HepG2 (cell line): ENCODE results near the gene RARS2. TPM values are rescaled to one million over a fixed set of nuclear protein-coding genes. Genes with fewer than 3 reads are reported as not detected.

Experiments
- ATAC-seq: fragments of 200-7000 bp; cut with Tn5 transposase; 3 replicates; pipeline ENCODE4 v1.9.1; 2020; ENCODE audit warnings: mild to moderate bottlenecking, moderate library complexity
- BruUV-seq: library from RNA; stranded (reverse); fragments of 400-500 nt; replicated peaks from 2 replicates; lab custom pipeline; 2021; lab: Mats Ljungman, UMichigan
- CTCF ChIA-PET: fragments of 300-600 bp; formaldehyde crosslinking; extraction: SDS; loops from one replicate; lab custom pipeline; 2021; ENCODE audit warnings: low total read pairs, inconsistent platforms, low intra/inter-chr PET ratio; lab: Yijun Ruan, JAX
- POLR2A ChIA-PET: fragments of 350-600 bp; sonication (Branson Sonifier 250); formaldehyde crosslinking; loops from one replicate; lab custom pipeline; 2020; ENCODE audit warnings: antibody characterized with exemption, inconsistent platforms; lab: Yijun Ruan, JAX
- DNase-seq: peaks from one replicate; pipeline ENCODE4 v3.0.0-alpha.2; 2015; ENCODE audit warnings: low spot score
- FAIRE-seq: peaks from 3 replicates; lab custom pipeline; 2011; peaks lifted over from hg19 to GRCh38; lab: Jason Lieb, UNC
- H2AFZ ChIP-seq: one replicate; pipeline ENCODE4 v1.6.1; 2011; ENCODE audit warnings: low read length, inconsistent platforms
- H3K27ac ChIP-seq: fragments of 300-600 bp; 3 replicates; pipeline ENCODE4 v1.8.0; 2011; ENCODE audit warnings: mixed run types, mild to moderate bottlenecking, mixed read lengths, low read length, inconsistent platforms; ENCODE audit not compliant: insufficient read depth; ENCODE audit errors: extremely low read length
- H3K27me3 ChIP-seq, 2 experiments: fragments of 200-600 bp in 1 of 2; 2 replicates in 1 of 2; 3 replicates in 1 of 2; pipeline versions ENCODE4 v1.6.0 to v1.8.0; 2011; ENCODE audit warnings: low read length in 2 of 2, mild to moderate bottlenecking in 2 of 2, moderate library complexity in 2 of 2, inconsistent platforms in 1 of 2; ENCODE audit not compliant: insufficient read depth in 2 of 2, control insufficient read depth in 1 of 2
- H3K36me3 ChIP-seq, 2 experiments: fragments of 200-600 bp in 1 of 2; replicated peaks in 1 of 2; 2 replicates in 1 of 2; 3 replicates in 1 of 2; pipeline versions ENCODE4 v1.5.1 to v1.8.0; 2011; ENCODE audit warnings: low read length in 2 of 2, inconsistent platforms in 1 of 2; ENCODE audit not compliant: insufficient read depth in 2 of 2, control insufficient read depth in 1 of 2
- H3K4me1 ChIP-seq: 2 replicates; pipeline ENCODE4 v1.5.1; 2012; ENCODE audit warnings: low read length, inconsistent platforms; ENCODE audit not compliant: insufficient read depth
- H3K4me2 ChIP-seq: 2 replicates; pipeline ENCODE4 v1.6.0; 2011; ENCODE audit warnings: low read depth, low read length, inconsistent platforms
- H3K4me3 ChIP-seq, 3 experiments: fragments of 200-600 bp in 1 of 3; sonication (generic), shearing (Covaris generic) in 1 of 3; replicated peaks in 1 of 3; 2 replicates each; pipeline ENCODE4 v1.5.1; 2011 to 2016; ENCODE audit warnings: low read length in 3 of 3, inconsistent platforms in 2 of 3, low read depth in 2 of 3, mild to moderate bottlenecking in 2 of 3, control low read depth in 1 of 3, mixed read lengths in 1 of 3; ENCODE audit not compliant: insufficient read depth in 1 of 3
- H3K79me2 ChIP-seq: one replicate; pipeline ENCODE4 v1.6.1; 2011; ENCODE audit warnings: low read length, inconsistent platforms; ENCODE audit not compliant: insufficient read depth
- H3K9ac ChIP-seq: 2 replicates; pipeline ENCODE4 v1.6.0; 2011; ENCODE audit warnings: mild to moderate bottlenecking, low read depth, low read length, inconsistent platforms; ENCODE audit not compliant: insufficient read depth
- H3K9me3 ChIP-seq: 2 replicates; pipeline ENCODE4 v1.5.1; 2012; ENCODE audit warnings: mild to moderate bottlenecking, low read length
- H4K20me1 ChIP-seq: 2 replicates; pipeline ENCODE4 v1.6.0; 2011; ENCODE audit warnings: inconsistent platforms, mild to moderate bottlenecking, low read length, moderate library complexity; ENCODE audit not compliant: insufficient read depth
- CHD2 ChIP-seq: IDR thresholded peaks from 2 replicates; pipeline ENCODE4 v1.6.1; 2011; ENCODE audit warnings: low read depth, low read length, improper control_type of control experiment
- KAT8 ChIP-seq: IDR thresholded peaks from 2 replicates; pipeline ENCODE4 v1.6.1; 2016; ENCODE audit warnings: missing genetic modification reagents, missing compliant biosample characterization
- NBN ChIP-seq: fragments of 450-650 bp; conservative IDR thresholded peaks from 2 replicates; pipeline ENCODE4 v1.6.1; 2017
- NR2F6 ChIP-seq, 2 experiments: IDR thresholded peaks; 2 replicates each; pipeline ENCODE4 v1.6.1; 2016; ENCODE audit warnings: antibody characterized with exemption in 1 of 2, mild to moderate bottlenecking in 1 of 2
- PLRG1 ChIP-seq: fragments of 450-650 bp; conservative IDR thresholded peaks from 2 replicates; pipeline ENCODE4 v1.6.1; 2016
- PRPF4 ChIP-seq: fragments of 200-400 bp; formaldehyde crosslinking; IDR thresholded peaks from 2 replicates; pipeline ENCODE4 v1.6.1; 2016; ENCODE audit warnings: low read length, low read depth; ENCODE audit not compliant: poor library complexity, severe bottlenecking
- TSC22D2 ChIP-seq: sonication (generic); formaldehyde crosslinking; IDR thresholded peaks from 2 replicates; pipeline ENCODE4 v1.5.1; 2020; ENCODE audit warnings: missing genetic modification reagents, mild to moderate bottlenecking, borderline replicate concordance
- ZNF224 ChIP-seq: sonication (generic); formaldehyde crosslinking; IDR thresholded peaks from 2 replicates; pipeline ENCODE4 v1.5.0; 2020; ENCODE audit warnings: mild to moderate bottlenecking, missing genetic modification reagents
- ZNF296 ChIP-seq: sonication (generic); formaldehyde crosslinking; conservative IDR thresholded peaks from 2 replicates; pipeline ENCODE4 v1.5.0; 2020; ENCODE audit warnings: mild to moderate bottlenecking, missing genetic modification reagents
- WGBS: methylation state at CpG from one replicate; pipeline ENCODE4 v1.1.6; 2017; ENCODE audit warnings: low lambda C conversion rate; 5-methylcytosine and 5-hydroxymethylcytosine counted together
- in situ Hi-C: cut with HindIII; loops from 2 replicates; pipeline ENCODE4 v1.10.0; 2017; ENCODE audit warnings: low pct_unique_long_range_greater_than_20kb; ENCODE audit not compliant: extremely low pct_ligation_motif_present
- intact Hi-C: fragments of 100-400 bp; cut with micrococcal nuclease; formaldehyde crosslinking; loops from one replicate; pipeline ENCODE4 v1.10.0; 2022; ENCODE audit not compliant: unreplicated experiment
- polyA plus RNA-seq, 8 experiments: library from polyadenylated mRNA; depleted of rRNA in 3 of 8; stranded (reverse) in 7 of 8; unstranded in 1 of 8; fragments of >200 nt; fragmentation: Illumina TruSeq in 4 of 8; extraction: Trizol in 4 of 8; gene quantifications; 2 replicates each; pipeline versions ENCODE4 v1.2.1 to v1.2.3, GENCODE V29; 2011 to 2016; ENCODE audit warnings: low read depth in 4 of 8, missing spikeins in 1 of 8, mixed read lengths in 1 of 8; ENCODE audit not compliant: insufficient read depth in 1 of 8
- total RNA-seq, 5 experiments: library from RNA; depleted of rRNA; stranded (reverse); fragments of >200 nt; fragmentation: Illumina TruSeq; extraction: Trizol; gene quantifications; 2 replicates each; pipeline ENCODE4 v1.2.3, GENCODE V29; 2016; ENCODE audit warnings: low read depth in 1 of 5
- TF ChIP-seq, protein P1 (sequence below): sonication (generic); formaldehyde crosslinking; IDR thresholded peaks from 2 replicates; pipeline ENCODE4 v1.4.0; 2020; ENCODE audit warnings: mild to moderate bottlenecking, missing genetic modification reagents, borderline replicate concordance
- TF ChIP-seq, protein P2 (sequence below): sonication (generic); formaldehyde crosslinking; conservative IDR thresholded peaks from 2 replicates; pipeline ENCODE4 v1.4.0; 2020; ENCODE audit warnings: mild to moderate bottlenecking, missing genetic modification reagents, moderate library complexity
- TF ChIP-seq, protein P3 (sequence below): sonication (generic); formaldehyde crosslinking; IDR thresholded peaks from 2 replicates; pipeline ENCODE4 v1.4.0; 2020; ENCODE audit warnings: mild to moderate bottlenecking, missing genetic modification reagents

RARS2 gene
- total and polyA plus RNA-seq, 2 of the 13 experiments (the other 11 are each of a cell fraction or from before 2014, with no cell fraction given): 23.4 to 80.1 TPM

DNA sequence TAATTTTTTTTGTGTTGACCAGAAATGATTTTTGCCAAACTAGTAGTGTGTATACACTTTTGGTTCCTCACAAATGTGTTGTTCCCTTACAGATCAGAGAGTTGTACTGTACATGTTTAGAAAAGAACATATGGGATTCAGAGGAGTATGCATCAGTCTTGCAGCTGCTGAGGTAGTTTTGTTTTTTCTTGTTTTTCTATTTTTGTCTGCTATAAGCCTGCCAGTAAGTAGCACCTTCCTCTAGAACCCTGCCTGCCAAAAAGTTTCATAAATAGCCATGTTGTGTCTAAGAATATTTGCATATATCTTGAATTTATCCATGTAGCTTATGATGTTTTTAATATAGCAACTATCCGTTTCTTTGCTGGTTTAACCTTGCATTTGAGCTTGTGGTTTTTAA lies 46.5 kb upstream of the RARS2 start:
- Histone ChIP-seq H2AFZ (no peak overlapping the region), H3K4me3 (no peak overlapping the region), H3K4me2 (no peak overlapping the region), H3K4me1 (no peaks in the 10 kb centered on the region), H3K27ac (no peak overlapping the region), H3K9ac (no peak overlapping the region), H4K20me1 (no peaks in the 10 kb centered on the region), H3K9me3 (no peaks in the 10 kb centered on the region), H3K79me2 (no peaks in the 10 kb centered on the region), H3K27me3 (no peaks in the 10 kb centered on the region)
- no TSS peak for BruUV-seq
- FAIRE-seq (no peak), ATAC-seq (no peak), DNase-seq (no peak)
- intact Hi-C loops: no loop called here
- POLR2A ChIA-PET: no interaction called here
- TF ChIP-seq TSC22D2 (CRISPR knock-in tag): no peak
- no peak for TF ChIP-seq KAT8 (CRISPR knock-in tag)
- no peak for TF ChIP-seq CHD2
- no peak for TF ChIP-seq NBN
- TF ChIP-seq, protein P1, sequence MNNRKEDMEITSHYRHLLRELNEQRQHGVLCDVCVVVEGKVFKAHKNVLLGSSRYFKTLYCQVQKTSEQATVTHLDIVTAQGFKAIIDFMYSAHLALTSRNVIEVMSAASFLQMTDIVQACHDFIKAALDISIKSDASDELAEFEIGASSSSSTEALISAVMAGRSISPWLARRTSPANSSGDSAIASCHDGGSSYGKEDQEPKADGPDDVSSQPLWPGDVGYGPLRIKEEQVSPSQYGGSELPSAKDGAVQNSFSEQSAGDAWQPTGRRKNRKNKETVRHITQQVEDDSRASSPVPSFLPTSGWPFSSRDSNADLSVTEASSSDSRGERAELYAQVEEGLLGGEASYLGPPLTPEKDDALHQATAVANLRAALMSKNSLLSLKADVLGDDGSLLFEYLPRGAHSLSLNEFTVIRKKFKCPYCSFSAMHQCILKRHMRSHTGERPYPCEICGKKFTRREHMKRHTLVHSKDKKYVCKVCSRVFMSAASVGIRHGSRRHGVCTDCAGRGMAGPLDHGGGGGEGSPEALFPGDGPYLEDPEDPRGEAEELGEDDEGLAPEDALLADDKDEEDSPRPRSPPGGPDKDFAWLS (CRISPR knock-in tag): no peak
- no peak for TF ChIP-seq PRPF4
- TF ChIP-seq, all 625 proteins: peak for 0
- in situ Hi-C loops: no loop called here
- H3K36me3 ChIP-seq: peaks cover 0 to 30% of the 10 kb centered on the region in 2 experiments; a peak in 4 of 5 replicates
- 100% methylated on average over 1 of the region's 1 CpG for WGBS
- CTCF ChIA-PET: no interaction called here

DNA sequence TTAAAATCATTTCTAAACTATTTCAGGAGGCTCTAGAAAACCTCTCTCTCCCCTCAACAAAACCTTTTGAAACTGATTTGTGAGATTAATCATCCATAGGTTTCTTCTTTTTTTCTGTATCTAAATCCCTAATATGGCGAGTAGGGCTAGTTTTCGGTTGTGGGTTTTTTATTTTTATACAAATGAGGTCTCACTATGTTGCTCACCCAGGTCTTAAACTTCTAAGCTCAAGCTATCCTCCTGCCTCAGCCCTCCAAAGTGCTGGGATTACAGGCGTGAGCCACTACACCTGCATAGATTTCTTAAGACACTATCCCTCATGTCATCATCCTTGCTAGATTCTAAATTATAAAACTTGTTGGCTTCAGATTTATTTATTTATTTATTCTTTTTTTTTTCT lies 44.1 kb upstream of the RARS2 start:
- Histone ChIP-seq H3K27ac (no peak overlapping the region), H3K9me3 (no peaks in the 10 kb centered on the region), H3K79me2 (no peaks in the 10 kb centered on the region), H3K36me3 (peaks cover 0 to 35% of the 10 kb centered on the region in 2 experiments; a peak in 4 of 5 replicates), H3K4me2 (no peak overlapping the region), H4K20me1 (no peaks in the 10 kb centered on the region), H3K4me1 (no peaks in the 10 kb centered on the region), H2AFZ (no peak overlapping the region), H3K9ac (no peak overlapping the region), H3K4me3 (no peak overlapping the region), H3K27me3 (no peaks in the 10 kb centered on the region)
- WGBS: 65% methylated on average over 3 of the region's 3 CpGs
- ChIA-PET POLR2A (no interaction called here), CTCF (no interaction called here)
- DNase-seq (no peak), ATAC-seq (no peak), FAIRE-seq (no peak)
- intact Hi-C loops: no loop called here
- in situ Hi-C loops: no loop called here
- no TSS peak for BruUV-seq
- no peak for TF ChIP-seq ZNF224 (CRISPR knock-in tag)
- no peak for TF ChIP-seq NR2F6 (IDR thresholded peaks at IDR 0.05)
- no peak for TF ChIP-seq NR2F6 (CRISPR knock-in tag; IDR thresholded peaks at IDR 0.05)
- TF ChIP-seq, protein P2, sequence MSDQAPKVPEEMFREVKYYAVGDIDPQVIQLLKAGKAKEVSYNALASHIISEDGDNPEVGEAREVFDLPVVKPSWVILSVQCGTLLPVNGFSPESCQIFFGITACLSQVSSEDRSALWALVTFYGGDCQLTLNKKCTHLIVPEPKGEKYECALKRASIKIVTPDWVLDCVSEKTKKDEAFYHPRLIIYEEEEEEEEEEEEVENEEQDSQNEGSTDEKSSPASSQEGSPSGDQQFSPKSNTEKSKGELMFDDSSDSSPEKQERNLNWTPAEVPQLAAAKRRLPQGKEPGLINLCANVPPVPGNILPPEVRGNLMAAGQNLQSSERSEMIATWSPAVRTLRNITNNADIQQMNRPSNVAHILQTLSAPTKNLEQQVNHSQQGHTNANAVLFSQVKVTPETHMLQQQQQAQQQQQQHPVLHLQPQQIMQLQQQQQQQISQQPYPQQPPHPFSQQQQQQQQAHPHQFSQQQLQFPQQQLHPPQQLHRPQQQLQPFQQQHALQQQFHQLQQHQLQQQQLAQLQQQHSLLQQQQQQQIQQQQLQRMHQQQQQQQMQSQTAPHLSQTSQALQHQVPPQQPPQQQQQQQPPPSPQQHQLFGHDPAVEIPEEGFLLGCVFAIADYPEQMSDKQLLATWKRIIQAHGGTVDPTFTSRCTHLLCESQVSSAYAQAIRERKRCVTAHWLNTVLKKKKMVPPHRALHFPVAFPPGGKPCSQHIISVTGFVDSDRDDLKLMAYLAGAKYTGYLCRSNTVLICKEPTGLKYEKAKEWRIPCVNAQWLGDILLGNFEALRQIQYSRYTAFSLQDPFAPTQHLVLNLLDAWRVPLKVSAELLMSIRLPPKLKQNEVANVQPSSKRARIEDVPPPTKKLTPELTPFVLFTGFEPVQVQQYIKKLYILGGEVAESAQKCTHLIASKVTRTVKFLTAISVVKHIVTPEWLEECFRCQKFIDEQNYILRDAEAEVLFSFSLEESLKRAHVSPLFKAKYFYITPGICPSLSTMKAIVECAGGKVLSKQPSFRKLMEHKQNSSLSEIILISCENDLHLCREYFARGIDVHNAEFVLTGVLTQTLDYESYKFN (CRISPR knock-in tag): no peak
- TF ChIP-seq PLRG1: no peak
- TF ChIP-seq ZNF296 (CRISPR knock-in tag): no peak
- TF ChIP-seq, protein P3, sequence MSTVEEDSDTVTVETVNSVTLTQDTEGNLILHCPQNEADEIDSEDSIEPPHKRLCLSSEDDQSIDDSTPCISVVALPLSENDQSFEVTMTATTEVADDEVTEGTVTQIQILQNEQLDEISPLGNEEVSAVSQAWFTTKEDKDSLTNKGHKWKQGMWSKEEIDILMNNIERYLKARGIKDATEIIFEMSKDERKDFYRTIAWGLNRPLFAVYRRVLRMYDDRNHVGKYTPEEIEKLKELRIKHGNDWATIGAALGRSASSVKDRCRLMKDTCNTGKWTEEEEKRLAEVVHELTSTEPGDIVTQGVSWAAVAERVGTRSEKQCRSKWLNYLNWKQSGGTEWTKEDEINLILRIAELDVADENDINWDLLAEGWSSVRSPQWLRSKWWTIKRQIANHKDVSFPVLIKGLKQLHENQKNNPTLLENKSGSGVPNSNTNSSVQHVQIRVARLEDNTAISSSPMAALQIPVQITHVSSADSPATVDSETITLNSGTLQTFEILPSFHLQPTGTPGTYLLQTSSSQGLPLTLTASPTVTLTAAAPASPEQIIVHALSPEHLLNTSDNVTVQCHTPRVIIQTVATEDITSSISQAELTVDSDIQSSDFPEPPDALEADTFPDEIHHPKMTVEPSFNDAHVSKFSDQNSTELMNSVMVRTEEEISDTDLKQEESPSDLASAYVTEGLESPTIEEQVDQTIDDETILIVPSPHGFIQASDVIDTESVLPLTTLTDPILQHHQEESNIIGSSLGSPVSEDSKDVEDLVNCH (CRISPR knock-in tag): no peak
